Karpas-422 (cell line): Measurements from ENCODE around the gene HRH1. TPM values are rescaled to one million over a fixed set of nuclear protein-coding genes. Genes with fewer than 3 reads are reported as not detected.

Source experiments
- DNase-seq: peaks from one replicate; pipeline ENCODE4 v3.0.0-alpha.2; 2015
- H2AFZ ChIP-seq: fragments of 200-600 bp; sonication (generic); 2 replicates; pipeline ENCODE4 v1.6.1; 2014; ENCODE audit warnings: antibody characterized with exemption, low read length, mixed read lengths
- H3K27ac ChIP-seq: fragments of 200-600 bp; sonication (generic); 2 replicates; pipeline ENCODE4 v1.5.1; 2014; ENCODE audit warnings: mild to moderate bottlenecking, low read length, moderate library complexity
- H3K27me3 ChIP-seq: fragments of 200-600 bp; sonication (generic); 2 replicates; pipeline ENCODE4 v1.6.1; 2014; ENCODE audit warnings: low read length, mixed read lengths
- H3K36me3 ChIP-seq: fragments of 200-600 bp; sonication (generic); 2 replicates; pipeline ENCODE4 v1.6.1; 2014; ENCODE audit warnings: low read length, mixed read lengths; ENCODE audit not compliant: insufficient read depth
- H3K4me1 ChIP-seq: fragments of 200-600 bp; sonication (generic); 2 replicates; pipeline ENCODE4 v1.6.1; 2014; ENCODE audit warnings: mild to moderate bottlenecking, low read length, mixed read lengths
- H3K4me2 ChIP-seq: fragments of 200-600 bp; sonication (generic); 2 replicates; pipeline ENCODE4 v1.6.1; 2014; ENCODE audit warnings: low read length, low read depth, mild to moderate bottlenecking; ENCODE audit not compliant: poor library complexity, severe bottlenecking
- H3K4me3 ChIP-seq: fragments of 200-600 bp; sonication (generic); 2 replicates; pipeline ENCODE4 v1.5.1; 2014; ENCODE audit warnings: mild to moderate bottlenecking, antibody characterized with exemption, low read length, mixed read lengths
- H3K79me2 ChIP-seq: fragments of 200-600 bp; sonication (generic); 2 replicates; pipeline ENCODE4 v1.6.1; 2014; ENCODE audit warnings: mild to moderate bottlenecking, low read length, mixed read lengths
- H3K9ac ChIP-seq: fragments of 200-600 bp; sonication (generic); 2 replicates; pipeline ENCODE4 v1.6.0; 2014; ENCODE audit warnings: low read length
- H3K9me2 ChIP-seq: fragments of 200-600 bp; sonication (generic), shearing (Covaris generic); replicated peaks from 2 replicates; pipeline ENCODE4 v1.6.0; 2014; ENCODE audit warnings: mild to moderate bottlenecking, low read length, moderate library complexity; ENCODE audit not compliant: insufficient read depth
- H3K9me3 ChIP-seq: fragments of 300-700, 200-600 bp; sonication (generic); 2 replicates; pipeline ENCODE4 v1.6.1; 2014; ENCODE audit warnings: low read length, mixed read lengths
- H4K20me1 ChIP-seq: fragments of 200-600 bp; sonication (generic); 2 replicates; pipeline ENCODE4 v1.6.1; 2014; ENCODE audit warnings: mild to moderate bottlenecking, antibody characterized with exemption, low read length, low read depth; ENCODE audit not compliant: insufficient read depth
- total RNA-seq: library from RNA; depleted of rRNA; stranded (reverse); fragments of >200 nt; shearing (Covaris generic); gene quantifications from 2 replicates; pipeline ENCODE4 v1.2.3, GENCODE V29; 2014; ENCODE audit warnings: low replicate concordance

HRH1 gene
- total RNA-seq, 1 experiment from 2014 or later, result 9.6 TPM

DNA sequence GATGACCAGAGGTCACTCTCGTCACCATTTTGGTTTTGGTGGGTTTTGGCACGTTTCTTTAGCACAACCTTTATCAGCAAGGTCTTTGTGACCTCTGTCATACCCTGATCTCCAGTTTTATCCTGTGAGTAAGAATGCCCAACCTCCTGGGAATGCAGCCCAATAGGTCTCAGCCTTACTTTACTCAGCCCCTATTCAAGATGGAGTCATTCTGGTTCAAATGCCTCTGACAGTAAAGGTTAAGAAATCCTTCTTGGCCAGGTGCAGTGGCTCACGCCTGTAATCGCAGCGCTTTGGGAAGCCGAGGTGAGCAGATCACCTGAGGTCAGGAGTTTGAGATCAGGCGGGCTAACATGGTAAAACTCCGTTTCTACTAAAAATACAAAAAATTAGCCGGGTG, 114.7 kb downstream of the HRH1 start:
- Histone ChIP-seq H3K4me1 (peaks cover 16% of the 10 kb centered on the region), H3K27me3 (no peaks in the 10 kb centered on the region), H3K9me2 (no peaks in the 10 kb centered on the region), H3K36me3 (no peaks in the 10 kb centered on the region), H4K20me1 (no peaks in the 10 kb centered on the region), H3K9ac (no peak overlapping the region), H3K4me2 (no peak overlapping the region), H3K27ac (no peak overlapping the region), H3K79me2 (peaks cover 18% of the 10 kb centered on the region), H2AFZ (no peak overlapping the region), H3K9me3 (no peaks in the 10 kb centered on the region), H3K4me3 (no peak overlapping the region)
- no peak for DNase-seq

DNA sequence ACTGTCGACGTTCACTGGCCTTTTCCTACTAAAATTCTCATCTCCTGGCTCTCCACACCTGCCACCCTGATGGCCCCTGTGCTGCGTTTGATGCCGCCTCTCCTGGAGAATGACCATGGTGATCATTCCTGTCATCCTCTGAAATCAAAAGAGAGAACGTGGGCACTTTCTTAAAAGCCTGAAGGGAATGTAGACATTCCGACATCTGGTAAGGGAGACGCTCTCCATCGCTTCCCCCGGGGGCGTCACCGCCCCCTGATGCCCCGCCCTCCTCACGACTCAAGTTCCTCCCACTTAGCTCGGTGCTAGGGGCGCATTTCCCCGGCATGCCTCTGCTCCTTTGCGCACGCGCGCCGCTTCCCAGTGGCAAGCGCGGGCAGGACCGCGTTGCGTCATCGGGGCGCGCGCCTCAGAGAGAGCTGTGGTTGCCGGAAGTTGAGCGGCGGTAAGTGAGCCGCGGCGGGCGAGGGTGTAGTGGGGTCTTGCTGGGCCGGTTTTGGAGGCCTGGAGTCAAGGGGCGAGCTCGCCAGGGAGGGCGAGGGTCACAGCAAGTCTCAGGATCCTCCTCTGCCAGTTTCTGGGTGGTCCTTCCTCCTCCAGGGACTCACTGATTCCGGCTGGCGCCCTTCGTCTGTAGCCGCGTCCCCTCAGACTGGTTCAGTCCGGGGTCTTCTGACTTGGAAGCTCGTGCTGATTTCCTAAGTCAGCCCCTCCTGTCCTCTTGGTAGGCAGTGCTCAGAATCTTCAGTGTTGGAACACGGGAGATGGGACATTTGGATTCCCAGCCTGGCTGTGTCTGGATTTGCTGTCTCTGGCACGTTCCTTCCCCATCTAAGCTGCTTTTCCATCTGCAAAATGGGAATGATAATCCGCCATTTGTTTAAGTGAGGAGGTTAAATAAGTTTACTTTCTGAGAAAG, 118.0 kb downstream of the HRH1 start, which contains the start of gene ATG7:
ATG7 (plus strand) TSS at position 412 of the 919 bp plus-strand sequence. CDS start 26,299 bp downstream, outside the sequence.
- H3K4me3 ChIP-seq, result peak within 1 kb of the TSS; percentile 95
- H3K79me2 ChIP-seq, result peaks cover 48% of the 10 kb centered on the region
- H2AFZ ChIP-seq, result peak within 1 kb of the TSS; percentile 68
- no peaks in the 10 kb centered on the region for H4K20me1 ChIP-seq
- H3K9me3 ChIP-seq, result no peaks in the 10 kb centered on the region
- no peaks in the 10 kb centered on the region for H3K9me2 ChIP-seq
- peaks cover 3% of the 10 kb centered on the region; the same call in 1 of the 2 replicates for H3K36me3 ChIP-seq
- H3K4me2 ChIP-seq, result peak within 1 kb of the TSS; percentile 94
- peak within 1 kb of the TSS; percentile 95 for H3K9ac ChIP-seq
- H3K4me1 ChIP-seq, result peaks cover 19% of the 10 kb centered on the region
- peak; percentile 98 for DNase-seq
- peak within 1 kb of the TSS; percentile 50 for H3K27ac ChIP-seq
- no peaks in the 10 kb centered on the region for H3K27me3 ChIP-seq

DNA sequence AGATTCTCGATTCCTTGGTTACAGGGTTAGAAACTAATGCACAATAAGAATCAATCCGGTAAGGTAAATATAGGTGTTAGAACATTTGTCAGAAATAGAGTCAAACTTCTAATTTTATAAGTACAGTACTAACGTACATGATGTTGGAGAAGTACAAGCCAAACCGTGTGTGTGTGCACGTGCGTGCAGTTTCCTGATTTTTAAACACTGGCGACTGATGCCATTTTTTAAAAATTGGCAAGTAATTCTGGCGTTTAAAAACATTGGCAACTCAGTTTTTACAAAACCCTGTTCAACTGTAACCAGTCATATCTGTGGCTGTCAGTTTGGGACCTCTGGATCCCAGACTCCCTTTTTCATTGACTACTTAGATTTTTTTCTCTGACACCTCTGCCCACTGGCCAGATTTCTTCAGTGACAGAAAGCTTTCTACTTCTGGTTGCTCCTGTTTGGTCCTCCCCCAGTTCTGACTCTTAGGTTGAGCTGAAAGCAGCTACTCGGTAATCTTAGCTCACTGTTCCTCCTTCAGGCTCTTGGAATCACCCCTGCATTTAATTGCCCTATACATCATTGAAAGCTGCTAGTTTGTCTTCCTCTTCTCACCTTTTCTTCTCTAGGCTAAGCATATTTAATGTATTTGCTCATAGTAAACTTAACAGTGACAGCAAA, 118.7 kb downstream of the HRH1 start:
- Histone ChIP-seq H3K4me1 (peaks cover 19% of the 10 kb centered on the region), H3K4me2 (peak overlapping the region; percentile 94), H3K27ac (peak overlapping the region; percentile 50), H3K9me3 (no peaks in the 10 kb centered on the region), H3K4me3 (peak overlapping the region; percentile 95), H2AFZ (no peak overlapping the region), H3K9ac (peak overlapping the region; percentile 95), H3K9me2 (no peaks in the 10 kb centered on the region), H4K20me1 (no peaks in the 10 kb centered on the region), H3K36me3 (peaks cover 3% of the 10 kb centered on the region; the same call in 1 of the 2 replicates), H3K27me3 (no peaks in the 10 kb centered on the region), H3K79me2 (peaks cover 49% of the 10 kb centered on the region)
- DNase-seq, result peak; percentile 57

DNA sequence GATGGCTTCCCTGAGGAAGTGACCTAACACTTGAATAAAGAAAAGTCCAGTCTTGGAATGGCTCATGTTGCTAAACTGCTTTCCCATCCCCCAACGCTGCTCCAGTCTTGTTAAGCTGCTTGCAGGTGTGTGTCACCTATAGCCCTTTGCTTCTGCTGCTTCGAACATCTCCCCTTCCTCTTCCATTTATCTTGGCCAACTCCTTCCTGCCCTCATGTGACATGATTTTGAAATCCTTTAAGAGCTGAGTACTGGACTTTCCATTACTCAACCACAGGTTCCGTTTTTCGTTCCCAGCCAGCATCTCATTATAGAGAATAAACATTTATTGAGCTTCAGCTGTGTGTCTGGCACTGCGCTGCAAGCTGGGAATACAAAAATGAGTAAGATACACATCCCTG, 119.6 kb downstream of the HRH1 start:
- Histone ChIP-seq H3K4me3 (peak overlapping the region; percentile 95), H3K9ac (peak overlapping the region; percentile 95; the same call in 1 of the 2 replicates)

DNA sequence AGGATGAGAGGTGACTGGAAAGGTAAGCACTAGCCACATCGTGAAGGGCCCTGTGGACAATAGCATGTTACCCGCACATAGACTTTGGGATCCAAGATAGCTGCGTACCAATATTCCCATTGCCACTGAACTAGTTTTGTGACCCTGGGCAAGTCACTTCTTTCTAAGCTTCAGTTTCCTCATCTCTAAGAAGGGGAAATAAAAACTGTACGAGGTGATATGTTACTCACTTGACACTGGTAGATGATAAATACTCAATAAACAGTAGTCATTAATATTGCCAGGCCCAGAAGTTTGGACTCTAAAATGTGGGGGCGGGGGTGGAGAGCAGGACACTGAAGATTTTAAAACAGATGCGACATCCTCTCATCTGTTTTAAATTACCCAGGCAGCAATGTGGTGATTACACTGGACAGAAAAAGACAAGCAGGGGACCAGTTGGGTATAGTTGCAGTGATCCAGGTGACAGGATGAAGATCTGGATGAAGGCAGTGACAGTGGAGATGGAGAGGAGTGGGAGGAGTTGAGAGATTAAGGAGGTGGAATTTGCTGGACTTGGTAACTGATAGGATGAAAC, 120.4 kb downstream of the HRH1 start:
- H3K4me1 ChIP-seq, result peaks cover 19% of the 10 kb centered on the region
- H3K79me2 ChIP-seq, result peaks cover 62% of the 10 kb centered on the region
- H3K9ac ChIP-seq, result no peak overlapping the region
- no peaks in the 10 kb centered on the region for H3K9me3 ChIP-seq
- H3K36me3 ChIP-seq, result peaks cover 3% of the 10 kb centered on the region; the same call in 1 of the 2 replicates
- H3K4me3 ChIP-seq, result no peak overlapping the region
- H2AFZ ChIP-seq, result no peak overlapping the region
- no peaks in the 10 kb centered on the region for H3K27me3 ChIP-seq
- no peaks in the 10 kb centered on the region for H4K20me1 ChIP-seq
- DNase-seq, result no peak
- no peak overlapping the region for H3K4me2 ChIP-seq
- no peak overlapping the region for H3K27ac ChIP-seq
- H3K9me2 ChIP-seq, result no peaks in the 10 kb centered on the region

More for the DNA sequence above, 119.6 kb downstream of the HRH1 start:
- no peak overlapping the region for H2AFZ ChIP-seq
- H3K9me3 ChIP-seq, result no peaks in the 10 kb centered on the region
- no peaks in the 10 kb centered on the region for H3K9me2 ChIP-seq
- peaks cover 19% of the 10 kb centered on the region for H3K4me1 ChIP-seq
- no peak overlapping the region for H3K27ac ChIP-seq
- H3K36me3 ChIP-seq, result peaks cover 3% of the 10 kb centered on the region; the same call in 1 of the 2 replicates
- H4K20me1 ChIP-seq, result no peaks in the 10 kb centered on the region
- H3K4me2 ChIP-seq, result peak overlapping the region; percentile 94
- peaks cover 56% of the 10 kb centered on the region for H3K79me2 ChIP-seq
- no peak for DNase-seq
- H3K27me3 ChIP-seq, result no peaks in the 10 kb centered on the region

DNA sequence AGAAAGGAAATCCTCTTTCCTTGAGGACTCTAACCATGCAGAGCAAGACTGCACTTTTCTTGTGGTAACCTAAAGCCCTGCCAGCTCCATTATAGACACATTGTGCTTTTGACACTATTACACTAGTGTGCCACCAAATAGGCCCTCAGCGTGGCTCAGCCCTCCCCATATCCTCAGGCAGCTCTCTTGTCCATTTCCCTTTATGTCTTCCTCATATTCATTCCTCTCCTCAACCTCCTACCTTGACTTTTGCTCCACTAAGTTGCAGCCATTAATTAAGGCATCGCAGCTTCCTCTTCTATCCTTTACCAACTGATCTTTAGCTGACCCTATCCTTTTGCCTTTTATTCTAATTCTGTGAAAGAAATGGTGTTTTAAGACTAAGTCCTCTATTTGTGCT, 121.6 kb downstream of the HRH1 start:
- Histone ChIP-seq H3K9ac (no peak overlapping the region), H3K27ac (no peak overlapping the region), H2AFZ (no peak overlapping the region), H3K4me2 (no peak overlapping the region), H3K27me3 (no peaks in the 10 kb centered on the region), H3K4me1 (peaks cover 19% of the 10 kb centered on the region), H3K36me3 (peaks cover 9% of the 10 kb centered on the region; the same call in 1 of the 2 replicates), H3K9me3 (no peaks in the 10 kb centered on the region), H4K20me1 (no peaks in the 10 kb centered on the region), H3K9me2 (no peaks in the 10 kb centered on the region), H3K79me2 (peaks cover 75% of the 10 kb centered on the region), H3K4me3 (no peak overlapping the region)
- no peak for DNase-seq

DNA sequence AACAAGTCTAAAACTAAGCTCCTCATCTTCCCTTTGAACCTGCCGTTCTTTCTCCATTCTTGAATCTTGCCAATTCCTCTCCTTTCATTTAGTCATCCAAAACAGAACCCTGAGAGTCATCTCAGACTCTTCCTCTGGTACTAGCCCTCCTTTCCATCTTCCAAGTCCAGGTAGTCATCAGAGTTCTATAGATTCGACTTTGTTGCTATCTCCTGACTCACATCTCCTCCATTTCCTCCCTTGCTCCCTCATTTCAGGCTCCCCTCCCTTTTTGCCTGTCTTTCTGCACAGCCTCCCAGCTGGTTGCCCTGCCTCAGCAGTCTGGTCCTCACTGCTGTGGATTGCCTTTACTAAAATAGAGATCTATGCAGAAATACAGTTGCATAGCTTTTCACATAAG, 122.6 kb downstream of the HRH1 start:
- Histone ChIP-seq H3K4me1 (peaks cover 14% of the 10 kb centered on the region), H2AFZ (no peak overlapping the region), H3K27ac (no peak overlapping the region), H3K9ac (no peak overlapping the region), H3K4me3 (no peak overlapping the region), H3K9me3 (no peaks in the 10 kb centered on the region), H3K36me3 (peaks cover 9% of the 10 kb centered on the region; the same call in 1 of the 2 replicates), H4K20me1 (no peaks in the 10 kb centered on the region), H3K4me2 (no peak overlapping the region), H3K9me2 (no peaks in the 10 kb centered on the region), H3K79me2 (peaks cover 78% of the 10 kb centered on the region), H3K27me3 (no peaks in the 10 kb centered on the region)
- no peak for DNase-seq
